ENCODE results near the gene ECT2.
"Not testable (repeated sequence)": the region's sequence is repeated elsewhere in the genome, so short reads cannot be mapped to it uniquely, and the experiment has no call there.

The ECT2 gene, protein sequence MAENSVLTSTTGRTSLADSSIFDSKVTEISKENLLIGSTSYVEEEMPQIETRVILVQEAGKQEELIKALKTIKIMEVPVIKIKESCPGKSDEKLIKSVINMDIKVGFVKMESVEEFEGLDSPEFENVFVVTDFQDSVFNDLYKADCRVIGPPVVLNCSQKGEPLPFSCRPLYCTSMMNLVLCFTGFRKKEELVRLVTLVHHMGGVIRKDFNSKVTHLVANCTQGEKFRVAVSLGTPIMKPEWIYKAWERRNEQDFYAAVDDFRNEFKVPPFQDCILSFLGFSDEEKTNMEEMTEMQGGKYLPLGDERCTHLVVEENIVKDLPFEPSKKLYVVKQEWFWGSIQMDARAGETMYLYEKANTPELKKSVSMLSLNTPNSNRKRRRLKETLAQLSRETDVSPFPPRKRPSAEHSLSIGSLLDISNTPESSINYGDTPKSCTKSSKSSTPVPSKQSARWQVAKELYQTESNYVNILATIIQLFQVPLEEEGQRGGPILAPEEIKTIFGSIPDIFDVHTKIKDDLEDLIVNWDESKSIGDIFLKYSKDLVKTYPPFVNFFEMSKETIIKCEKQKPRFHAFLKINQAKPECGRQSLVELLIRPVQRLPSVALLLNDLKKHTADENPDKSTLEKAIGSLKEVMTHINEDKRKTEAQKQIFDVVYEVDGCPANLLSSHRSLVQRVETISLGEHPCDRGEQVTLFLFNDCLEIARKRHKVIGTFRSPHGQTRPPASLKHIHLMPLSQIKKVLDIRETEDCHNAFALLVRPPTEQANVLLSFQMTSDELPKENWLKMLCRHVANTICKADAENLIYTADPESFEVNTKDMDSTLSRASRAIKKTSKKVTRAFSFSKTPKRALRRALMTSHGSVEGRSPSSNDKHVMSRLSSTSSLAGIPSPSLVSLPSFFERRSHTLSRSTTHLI

GRCh38 chr3:172750368-172751174 is at the start of gene ECT2:
Gene ECT2, plus strand, starts transcription at chr3:172750726. Its CDS starts 3,805 bp downstream, at chr3:172754531.
- peak; percentile 100 for DNase-seq

DNA sequence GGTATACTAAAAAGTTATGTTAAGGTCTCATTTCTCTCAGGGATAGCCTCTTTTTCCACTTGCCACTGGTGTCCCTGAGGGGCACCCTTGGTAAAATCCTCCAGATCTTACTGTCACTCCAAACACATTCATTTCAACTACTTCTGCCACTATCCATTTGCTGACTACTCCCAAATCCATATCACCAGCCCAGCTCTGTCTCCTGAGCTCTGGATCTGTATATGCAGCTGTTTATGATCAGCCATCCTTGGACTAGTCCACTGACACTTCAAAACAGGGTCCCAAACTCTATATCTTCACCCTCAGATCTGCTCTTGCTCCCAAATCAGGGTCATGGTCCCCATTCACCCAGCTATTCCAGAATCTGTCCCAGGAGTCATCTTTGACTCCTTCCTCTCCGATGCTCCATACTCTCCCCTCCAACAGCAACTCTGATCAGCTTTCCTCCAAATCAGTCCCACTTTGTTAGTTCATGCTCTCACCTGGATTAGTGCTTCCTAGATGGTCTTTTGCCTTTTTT is 49.5 kb upstream of the ECT2 start:
- no peak for DNase-seq

DNA sequence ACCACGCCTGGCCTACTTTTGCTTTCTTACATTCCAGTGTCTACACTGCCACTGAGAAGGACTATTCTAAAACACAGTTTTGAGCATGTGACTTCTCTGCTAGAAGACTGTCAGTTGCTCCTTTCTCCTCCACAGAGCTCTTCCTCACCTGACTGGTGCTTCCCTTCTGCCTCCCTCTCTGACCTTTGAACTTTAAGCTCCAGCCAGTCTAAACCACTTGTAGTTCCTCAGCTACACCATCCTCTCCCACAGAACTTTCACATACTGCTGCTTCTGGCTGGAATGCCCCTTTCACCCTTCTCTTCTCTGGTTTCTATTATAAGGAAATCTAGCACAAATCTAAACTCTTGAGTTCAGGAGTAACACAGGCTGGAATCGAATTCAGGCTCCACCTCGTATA is 48.8 kb upstream of the ECT2 start:
- DNase-seq: no peak

DNA sequence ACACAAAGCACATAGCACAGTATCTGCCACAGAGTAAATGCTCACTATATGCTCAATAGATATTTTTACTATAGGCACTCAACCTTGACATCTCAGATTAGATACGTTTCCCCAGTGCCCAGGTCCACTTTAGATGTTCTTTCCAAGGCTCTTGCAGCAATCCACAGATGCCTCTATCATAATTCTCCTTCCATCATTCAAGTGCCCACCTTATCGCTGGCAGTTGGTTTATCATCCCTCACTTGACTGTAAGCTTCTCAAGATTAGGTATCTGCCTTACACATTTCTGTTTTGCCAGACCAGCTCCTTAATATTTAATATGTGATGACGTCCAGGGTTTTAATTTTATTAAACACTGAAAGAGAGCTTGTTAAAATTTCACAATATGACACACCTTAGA is 48.3 kb upstream of the ECT2 start:
- DNase-seq: no peak

GRCh38 chr3:172702731-172703130 is 47.8 kb upstream of the ECT2 start:
- not testable (repeated sequence) for DNase-seq

DNA sequence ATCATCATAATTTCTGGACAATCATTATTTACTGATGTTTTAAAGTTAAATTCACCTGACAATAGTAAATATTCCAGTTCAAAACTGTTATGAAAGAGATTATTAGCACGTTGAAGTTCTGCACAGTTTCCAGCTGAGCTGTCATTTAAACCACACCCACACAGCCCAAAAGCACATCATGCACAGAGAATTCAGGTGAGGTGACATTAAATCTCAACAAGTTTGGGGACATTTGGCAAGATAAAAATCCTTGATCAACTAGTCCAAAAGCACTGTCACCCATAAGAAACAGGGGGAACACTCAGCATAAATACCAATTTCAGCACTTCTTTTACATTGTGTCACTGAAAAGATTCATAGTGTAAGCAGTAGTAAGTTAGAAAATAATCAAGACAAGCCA is 46.5 kb upstream of the ECT2 start:
- no peak for DNase-seq

DNA sequence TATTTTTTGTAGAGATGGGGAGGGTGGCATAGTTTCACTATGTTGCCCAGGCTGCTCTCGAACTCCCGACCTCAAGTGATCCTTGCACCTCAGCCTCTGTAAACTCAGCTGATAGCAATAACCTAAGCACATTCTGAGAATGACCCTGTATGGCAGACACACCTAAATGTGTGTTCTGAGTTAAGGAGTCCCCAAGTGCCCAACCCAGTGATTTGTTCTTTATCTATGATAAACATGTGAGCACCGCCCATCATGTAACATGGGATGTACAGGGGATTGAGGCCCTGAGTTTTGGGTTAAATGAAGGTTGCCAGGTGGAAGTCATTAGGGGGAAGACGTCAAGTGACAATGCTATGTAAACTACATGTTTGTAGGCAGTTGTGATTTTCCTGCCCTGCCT is 45.4 kb upstream of the ECT2 start:
- no peak for DNase-seq

- DNase-seq: no peak
Measured at GRCh38 chr3:172707030-172707429, 43.5 kb upstream of the ECT2 start.

- no peak for DNase-seq
Measured at GRCh38 chr3:172707967-172708366, 42.6 kb upstream of the ECT2 start.

GRCh38 chr3:172708921-172709773 is 41.4 kb upstream of the ECT2 start:
- no peak for DNase-seq

GRCh38 chr3:172709774-172710663 is 40.5 kb upstream of the ECT2 start:
- no peak for DNase-seq

DNA sequence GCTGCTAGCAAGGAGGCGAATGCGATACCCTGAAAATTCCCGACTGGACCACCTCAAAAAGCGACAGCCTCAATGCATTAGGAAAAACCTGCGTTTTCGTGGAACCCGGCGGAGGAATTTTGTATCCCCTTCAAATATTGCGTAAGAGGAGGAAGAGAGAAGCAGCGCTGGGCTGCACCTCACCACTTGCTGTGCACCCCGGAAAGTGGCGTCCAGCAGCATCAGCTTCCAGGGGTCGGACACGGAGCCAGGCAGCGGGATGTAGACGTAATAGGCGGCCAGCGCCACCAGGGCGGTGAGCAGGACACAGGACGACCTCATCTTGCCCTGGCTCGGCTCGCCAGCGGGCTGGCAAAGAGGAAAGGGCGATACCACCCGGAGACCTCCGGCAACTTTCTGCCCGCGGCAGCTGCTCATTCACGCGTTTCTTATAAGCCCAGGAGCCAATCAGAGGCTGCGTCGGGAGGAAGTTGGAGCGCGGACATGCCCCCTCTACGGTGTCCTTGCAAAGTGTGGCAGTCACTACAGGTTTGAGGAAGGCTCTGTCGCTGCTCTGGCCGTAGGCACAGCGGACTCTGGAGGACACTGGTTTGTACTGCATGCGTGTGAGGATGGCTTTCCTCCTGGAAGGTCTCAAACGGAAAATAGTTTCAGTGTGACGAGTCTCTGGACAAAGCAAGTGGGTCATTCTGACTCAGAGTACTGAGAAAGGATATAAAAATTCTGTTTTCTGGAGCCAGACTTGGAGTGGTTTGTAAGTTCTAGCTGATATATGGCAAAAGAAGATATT is 39.7 kb upstream of the ECT2 start, which contains the start of gene NCEH1:
TSS of gene NCEH1 (minus strand) at position 404 of the 790 bp plus-strand sequence. CDS start at position 321, 83 bp downstream.
- DNase-seq: peak; percentile 97

DNA sequence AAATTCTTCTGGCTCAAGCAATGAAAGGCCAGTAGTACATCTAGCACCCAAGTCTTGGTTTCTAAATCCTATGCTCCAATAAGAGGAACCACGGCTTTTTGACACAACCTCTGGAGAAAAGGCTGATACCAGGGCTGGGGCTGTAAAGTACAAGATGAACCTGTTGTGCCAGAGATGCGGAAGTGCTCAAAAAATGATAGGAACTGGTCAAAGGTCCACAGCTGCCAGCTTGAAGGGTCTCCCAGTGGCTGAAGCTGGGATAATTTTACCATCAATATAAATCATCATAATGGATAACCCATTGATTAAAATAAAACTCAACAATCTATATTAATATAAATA is 39.1 kb upstream of the ECT2 start:
- DNase-seq: peak; percentile 34

DNA sequence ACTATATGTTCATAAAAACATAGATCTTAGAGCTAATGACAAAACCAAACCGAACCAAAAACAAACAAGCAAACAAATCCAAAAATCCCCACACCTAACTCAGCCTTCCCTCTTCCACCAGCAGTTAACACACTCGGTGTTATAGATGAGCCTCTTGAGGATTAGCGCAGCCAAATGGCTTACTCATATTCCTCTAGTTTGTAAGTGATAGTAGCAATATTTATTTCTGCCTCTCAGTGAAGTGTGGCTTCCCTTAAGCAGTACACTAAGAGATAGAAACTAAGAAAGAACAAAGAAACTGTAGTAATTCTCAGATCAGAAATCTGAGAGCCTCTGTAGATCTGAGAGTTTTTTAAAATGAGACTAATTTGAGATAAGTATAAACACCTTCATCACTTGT is 37.2 kb upstream of the ECT2 start:
- no peak for DNase-seq

- DNase-seq: no peak
Measured at GRCh38 chr3:172716476-172716875, 34.0 kb upstream of the ECT2 start.

- no peak for DNase-seq
Measured at GRCh38 chr3:172717493-172718088, 32.9 kb upstream of the ECT2 start.

GRCh38 chr3:172722536-172723040 is 27.9 kb upstream of the ECT2 start:
- DNase-seq: not testable (repeated sequence)

DNA sequence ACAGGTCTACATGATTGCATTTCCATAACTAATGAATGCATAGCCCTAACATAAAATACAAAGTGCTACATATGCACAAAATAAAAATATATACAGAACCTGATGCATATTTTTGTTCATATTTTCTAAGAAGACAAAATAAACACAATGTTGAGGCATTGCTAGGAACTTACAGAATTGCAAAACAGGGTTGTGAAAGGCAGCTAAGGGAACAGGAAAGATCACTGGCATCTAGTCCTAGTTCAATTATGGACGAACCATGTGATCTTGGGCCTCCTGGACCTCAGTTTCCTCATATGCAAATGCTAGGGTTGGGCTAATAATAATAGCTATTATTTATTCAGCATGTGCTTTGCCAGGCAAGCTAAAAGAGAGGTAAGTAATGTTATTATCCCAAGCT is 24.1 kb upstream of the ECT2 start:
- no peak for DNase-seq

DNA sequence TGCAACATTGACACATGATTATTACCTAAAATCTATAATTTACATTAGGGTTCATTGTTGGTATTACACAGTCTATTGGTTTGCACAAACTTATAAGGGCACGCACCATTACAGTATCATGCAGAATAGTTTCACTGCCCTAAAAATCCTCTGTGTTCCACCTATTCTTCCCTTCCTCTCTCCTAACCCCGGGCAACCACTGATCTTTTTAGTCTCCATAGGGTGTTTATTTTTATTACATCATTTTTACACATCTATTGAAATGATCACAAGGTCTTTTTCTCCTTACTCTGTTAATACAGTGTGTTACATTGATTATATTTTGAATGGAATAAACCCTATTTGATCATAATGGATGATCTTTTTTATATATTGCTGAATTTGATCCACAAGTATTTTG is 15.5 kb upstream of the ECT2 start:
- DNase-seq: no peak

All from NCI-H774 (cell line).